GM18508 (cell line): Measurements from ENCODE around the gene SLC4A2.
"Not testable (repeated sequence)": the region's sequence is repeated elsewhere in the genome, so short reads cannot be mapped to it uniquely, and the experiment has no call there.

ENCODE experiments used
- ATAC-seq: cut with Tn5 transposase; IDR thresholded peaks from one replicate; pipeline ENCODE4 v1.9.1; 2021; ENCODE audit warnings: moderate number of reproducible peaks; ENCODE audit not compliant: insufficient read depth, unreplicated experiment

The SLC4A2 gene

DNA sequence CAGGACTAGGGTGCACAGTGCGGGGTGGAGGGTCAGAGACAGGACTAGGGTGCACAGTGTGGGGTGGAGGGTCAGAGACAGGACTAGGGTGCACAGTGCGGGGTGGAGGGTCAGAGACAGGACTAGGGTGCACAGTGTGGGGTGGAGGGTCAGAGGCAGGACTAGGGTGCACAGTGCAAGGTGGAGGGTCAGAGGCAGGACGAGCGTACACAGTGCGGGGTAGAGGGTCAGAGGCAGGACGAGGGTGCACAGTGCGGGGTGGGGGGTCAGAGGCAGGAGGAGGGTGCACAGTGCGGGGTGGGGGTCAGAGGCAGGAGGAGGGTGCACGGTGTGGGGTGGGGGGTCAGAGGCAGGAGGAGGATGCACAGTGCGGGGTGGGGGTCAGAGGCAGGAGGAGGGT is 15.9 kb upstream of the SLC4A2 start:
- ATAC-seq: not testable (repeated sequence)

DNA sequence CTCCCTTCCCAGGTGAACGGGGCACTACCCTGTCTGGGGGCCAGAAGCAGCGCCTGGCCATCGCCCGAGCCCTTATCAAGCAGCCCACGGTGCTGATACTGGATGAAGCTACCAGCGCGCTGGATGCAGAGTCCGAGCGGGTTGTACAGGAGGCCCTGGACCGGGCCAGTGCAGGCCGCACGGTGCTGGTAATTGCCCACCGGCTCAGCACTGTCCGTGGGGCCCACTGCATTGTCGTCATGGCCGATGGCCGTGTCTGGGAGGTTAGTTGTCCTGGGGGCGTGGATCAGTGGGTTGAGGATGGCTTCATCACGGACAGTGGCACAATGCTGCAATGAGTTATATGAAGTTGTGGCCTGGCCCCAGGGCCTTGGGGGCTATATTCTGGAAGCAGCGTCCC is 15.4 kb upstream of the SLC4A2 start:
- no peak for ATAC-seq

DNA sequence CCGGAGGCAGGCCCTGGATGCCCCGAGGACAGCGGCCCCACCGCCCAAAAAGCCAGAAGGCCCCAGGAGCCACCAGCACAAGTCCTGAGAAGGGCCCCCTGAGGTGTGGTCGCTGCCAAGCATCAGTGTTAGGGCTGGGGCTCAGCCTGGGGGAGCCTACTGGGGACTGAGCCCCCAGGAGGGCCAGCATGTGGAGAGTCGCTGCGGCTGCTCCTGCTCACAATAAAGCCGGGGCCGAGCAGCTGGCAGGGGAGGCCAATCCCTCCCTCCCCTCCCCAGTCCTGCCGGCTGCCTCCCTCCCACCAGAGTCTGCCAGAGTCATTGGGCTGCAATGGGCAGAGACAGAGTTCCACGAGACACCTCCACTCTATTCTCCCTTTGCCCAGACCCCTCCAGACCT is 14.1 kb upstream of the SLC4A2 start:
- ATAC-seq: no peak

DNA sequence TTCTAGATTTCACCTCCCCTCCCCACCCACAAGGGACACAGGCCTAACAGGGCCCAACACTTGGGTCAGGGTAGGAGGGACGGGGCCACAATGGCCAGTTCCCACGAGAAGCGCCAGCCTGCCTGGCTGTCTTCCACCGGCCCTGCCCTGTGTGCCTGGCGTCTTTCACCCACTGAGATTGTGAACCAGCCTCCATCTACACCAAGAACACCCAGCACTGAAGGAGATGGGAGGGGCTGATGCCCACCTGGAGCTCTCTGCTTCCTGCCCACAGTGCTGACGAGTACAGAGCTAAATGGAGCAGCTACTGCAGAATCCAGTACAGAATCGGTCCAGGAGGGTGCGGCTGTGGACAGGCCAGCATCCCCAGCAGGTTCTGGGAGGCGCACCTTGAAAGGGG is 13.4 kb upstream of the SLC4A2 start:
- no peak for ATAC-seq

DNA sequence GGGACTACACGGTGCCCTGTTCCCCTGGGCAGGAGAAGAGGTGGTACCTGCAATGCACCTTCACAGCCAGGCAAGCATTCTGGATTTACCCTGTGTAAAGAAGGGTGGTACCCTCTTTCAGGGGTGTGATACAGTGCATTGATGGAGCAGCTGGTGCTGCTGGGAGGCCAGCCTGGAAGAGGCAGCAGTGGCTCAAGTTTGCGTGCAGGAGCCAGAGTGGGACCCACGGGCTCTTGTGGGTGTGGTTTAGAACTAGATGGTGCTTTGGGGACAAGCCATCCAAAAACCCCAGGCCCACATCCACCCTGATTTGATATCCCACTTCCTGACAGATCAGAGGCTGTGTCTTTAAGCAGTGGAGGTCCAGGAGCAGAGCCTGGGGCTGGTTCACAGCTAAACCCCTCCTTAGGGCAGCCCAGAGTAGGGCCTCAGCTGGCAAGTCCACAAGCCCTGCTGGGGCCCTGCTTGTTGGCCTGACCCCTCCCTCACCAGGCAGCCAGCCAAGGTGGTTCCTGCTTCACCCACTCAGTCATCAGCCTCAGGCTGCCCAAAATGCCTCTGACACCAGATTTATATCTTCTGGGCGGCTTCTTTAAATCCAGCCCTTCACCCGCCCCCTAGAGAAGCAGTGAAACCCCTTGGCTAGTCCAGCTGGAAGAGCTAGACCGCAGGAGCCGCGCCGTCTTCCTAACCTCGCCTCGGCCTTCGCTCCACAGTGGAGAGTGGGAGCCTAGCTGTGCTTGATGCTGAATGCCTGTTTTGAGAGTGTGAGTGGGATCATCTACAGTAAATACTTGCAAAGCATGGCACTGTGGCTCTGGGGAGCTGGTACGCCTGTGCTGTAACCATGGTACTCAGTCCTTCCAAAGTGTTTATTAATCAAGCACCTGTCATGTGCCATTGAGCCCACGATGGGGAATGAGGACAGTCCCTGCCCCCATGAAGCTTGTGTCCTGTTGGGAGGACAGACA is 12.5 kb upstream of the SLC4A2 start:
- ATAC-seq: no peak

DNA sequence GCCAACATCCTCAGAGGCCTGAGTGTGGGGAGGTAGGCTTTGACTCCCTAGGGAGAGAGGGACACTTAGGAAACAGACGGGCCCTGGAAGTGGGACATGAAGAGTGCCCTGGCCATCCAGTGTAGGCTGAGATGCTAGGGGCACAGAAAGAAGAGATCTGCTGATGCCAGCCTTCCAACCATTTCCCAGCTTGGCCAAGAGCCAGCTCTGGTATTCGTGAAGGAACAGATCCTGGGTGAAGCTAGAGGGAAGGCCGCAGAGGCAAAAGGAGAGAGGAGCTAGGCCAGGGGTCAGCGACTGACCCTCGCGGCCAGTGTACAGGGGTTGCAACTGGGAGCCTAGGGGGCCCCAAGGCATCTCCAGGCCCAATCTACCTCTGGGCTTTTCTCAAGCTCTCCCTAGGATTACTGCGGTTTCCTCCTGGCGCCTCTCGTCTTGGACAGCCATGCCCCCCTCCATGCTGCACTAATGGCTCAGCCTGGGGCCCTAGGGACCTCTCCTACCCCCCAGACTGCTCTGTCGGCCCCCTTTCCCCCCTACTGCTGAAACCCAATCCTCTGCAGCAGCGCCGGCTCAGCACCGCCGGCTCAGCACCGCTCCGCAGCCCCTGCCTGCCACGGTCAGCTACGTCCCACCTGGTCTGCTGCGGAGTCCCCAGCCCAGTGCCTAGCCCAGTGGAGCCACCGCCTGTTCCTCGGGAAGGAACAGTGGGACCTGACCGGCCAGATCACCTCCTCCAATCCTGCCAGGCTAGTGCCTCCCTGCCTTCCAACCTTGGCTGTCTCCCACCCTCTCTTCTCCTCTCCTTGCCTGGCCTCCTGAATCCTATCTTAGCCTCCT is 11.2 kb upstream of the SLC4A2 start, which contains the start of gene ASIC3:
Gene ASIC3, plus strand, starts transcription at position 556 of the 840 bp plus-strand sequence. CDS start 355 bp downstream, outside the sequence.
- ATAC-seq: no peak

DNA sequence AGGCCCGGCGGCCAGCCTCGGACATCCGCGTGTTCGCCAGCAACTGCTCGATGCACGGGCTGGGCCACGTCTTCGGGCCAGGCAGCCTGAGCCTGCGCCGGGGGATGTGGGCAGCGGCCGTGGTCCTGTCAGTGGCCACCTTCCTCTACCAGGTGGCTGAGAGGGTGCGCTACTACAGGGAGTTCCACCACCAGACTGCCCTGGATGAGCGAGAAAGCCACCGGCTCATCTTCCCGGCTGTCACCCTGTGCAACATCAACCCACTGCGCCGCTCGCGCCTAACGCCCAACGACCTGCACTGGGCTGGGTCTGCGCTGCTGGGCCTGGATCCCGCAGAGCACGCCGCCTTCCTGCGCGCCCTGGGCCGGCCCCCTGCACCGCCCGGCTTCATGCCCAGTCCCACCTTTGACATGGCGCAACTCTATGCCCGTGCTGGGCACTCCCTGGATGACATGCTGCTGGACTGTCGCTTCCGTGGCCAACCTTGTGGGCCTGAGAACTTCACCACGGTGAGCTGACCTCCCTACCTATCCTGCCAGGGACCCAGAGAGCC is 10.4 kb upstream of the SLC4A2 start:
- ATAC-seq: no peak

DNA sequence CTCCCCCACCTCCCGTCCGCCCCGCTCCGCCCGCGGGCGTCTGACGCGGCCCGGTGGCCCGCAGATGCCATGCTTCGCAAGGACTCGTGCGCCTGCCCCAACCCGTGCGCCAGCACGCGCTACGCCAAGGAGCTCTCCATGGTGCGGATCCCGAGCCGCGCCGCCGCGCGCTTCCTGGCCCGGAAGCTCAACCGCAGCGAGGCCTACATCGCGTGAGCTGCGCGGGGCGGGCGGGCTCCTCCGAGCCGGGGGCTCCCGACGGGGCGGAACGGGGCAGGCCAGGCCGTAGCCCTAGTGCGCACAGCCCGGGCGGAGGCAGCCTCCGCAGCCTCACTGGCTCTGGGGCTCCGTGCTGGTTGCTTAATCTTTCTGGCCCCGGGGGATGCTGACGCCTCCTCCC is 8.3 kb upstream of the SLC4A2 start:
- no peak for ATAC-seq

DNA sequence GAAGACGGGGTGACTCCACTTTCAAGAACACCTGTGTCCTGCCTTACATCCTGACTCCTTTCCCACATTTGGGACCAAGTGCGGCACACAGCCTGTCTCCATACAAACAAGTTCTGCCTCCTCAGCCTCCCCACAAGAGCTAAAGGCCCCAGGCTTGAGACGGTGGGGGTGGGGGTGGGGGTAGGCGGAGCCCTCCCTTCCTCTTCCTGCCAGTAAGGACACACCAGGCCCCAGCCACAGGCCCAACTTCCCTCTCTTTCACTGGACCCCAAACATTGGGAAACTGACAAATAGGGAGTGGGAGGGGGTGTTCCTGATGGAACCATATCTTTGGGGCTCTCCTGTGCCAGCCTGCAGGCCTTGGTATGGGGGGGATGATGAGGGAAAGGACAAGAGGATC is 6.3 kb upstream of the SLC4A2 start:
- ATAC-seq: no peak

DNA sequence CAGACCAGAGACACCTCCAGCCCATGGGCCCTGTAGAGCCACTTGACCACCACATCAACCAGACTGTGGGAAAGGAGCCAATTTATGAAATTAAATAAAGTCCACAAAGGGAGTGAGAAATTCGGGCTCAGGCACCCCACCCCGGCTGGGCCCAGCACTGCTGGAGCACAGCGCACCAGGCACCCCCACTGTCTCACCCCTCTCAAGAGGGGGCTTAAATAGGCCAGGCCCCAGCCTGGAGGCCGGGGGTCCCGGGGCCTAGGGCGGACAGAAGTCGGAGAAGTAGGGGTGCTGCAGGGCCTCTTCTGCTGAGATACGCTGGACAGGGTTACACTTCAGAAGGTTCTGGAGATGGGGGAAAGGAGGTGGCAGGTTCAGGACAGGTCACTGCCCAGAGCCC is 5.6 kb upstream of the SLC4A2 start:
- no peak for ATAC-seq

DNA sequence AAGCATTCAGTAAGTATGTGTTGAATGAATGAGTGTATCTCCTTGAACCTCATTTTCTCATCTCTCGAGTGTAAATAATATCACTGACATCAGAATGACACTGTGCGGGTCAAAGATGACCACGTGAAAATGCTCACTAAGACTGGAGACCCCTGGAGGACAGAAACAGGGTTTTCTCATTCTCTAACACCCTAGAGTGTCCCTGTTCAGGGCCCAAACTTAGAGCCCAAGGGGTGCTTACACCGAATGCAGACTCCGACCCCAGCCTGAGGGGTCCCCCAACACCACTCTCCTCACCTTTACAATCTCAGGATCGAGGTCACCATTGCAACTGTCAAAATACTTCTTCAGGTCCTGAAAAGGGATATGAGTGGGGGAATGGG is 3.1 kb upstream of the SLC4A2 start:
- no peak for ATAC-seq

DNA sequence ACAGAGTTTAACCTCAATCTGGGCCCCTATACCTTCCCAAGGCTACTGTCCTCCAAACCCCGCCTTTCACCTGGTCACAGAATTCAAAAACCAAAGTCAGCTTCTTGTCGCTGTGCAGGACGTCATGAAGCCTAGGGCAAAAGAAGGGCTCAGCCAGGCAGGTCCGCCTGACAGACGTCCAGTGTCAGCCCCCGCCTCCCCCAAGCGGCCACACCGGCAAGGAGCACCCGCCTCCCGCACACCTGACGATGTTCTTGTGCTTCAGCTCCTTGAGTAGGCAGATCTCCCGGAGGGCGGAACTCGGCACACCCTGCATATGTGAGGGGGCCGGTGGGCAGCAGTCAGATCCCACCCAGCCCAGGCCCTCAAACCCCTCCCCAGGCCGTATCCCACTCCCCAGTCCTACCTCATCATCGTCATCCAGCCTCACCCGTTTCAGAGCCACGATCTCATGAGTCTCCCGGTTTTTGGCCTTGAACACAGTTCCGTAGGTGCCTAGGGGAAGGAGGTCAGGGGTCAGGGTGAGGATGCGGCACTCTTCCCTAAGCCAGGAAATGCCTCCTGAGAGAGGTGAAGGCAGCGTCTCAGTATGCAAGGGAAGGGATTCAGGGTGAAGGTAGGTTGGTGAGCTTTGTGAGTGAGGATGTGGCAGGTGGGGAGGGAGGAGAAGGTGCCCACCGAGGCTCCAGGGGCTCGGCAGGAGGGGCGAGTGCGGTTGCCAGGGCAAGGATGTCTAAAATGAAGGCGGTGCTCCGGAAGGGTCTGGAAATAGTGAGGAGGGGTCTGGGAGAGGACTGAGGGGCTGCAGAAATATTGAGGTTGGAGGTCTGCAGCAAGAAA is 2.5 kb upstream of the SLC4A2 start:
- ATAC-seq: no peak

DNA sequence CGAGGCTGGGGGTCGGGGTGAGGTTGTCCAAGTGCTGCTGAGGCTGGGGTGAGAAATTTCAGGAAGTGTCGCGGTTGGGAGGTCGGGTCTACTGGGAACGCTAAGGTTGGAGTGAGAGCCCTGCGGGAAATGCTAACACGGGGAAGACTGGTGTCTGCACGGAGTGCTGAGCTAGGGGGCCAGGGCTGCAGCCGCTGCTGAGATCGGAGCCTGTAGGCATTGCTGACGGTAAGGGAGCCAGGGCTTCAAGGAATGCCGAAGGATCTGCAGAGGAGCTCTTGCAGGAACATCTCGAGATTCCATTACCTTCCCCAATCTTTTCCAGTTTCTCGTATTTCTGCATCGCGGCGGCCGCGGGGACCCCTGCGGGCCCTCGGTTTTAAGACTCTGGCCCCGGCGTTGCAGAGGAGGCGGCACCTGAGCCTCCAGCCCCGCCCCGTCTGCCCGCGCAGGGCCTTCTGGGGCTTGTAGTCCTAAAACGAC is 1.8 kb upstream of the SLC4A2 start, which contains the start of gene CDK5:
Gene CDK5, minus strand, starts transcription at position 392 of the 483 bp plus-strand sequence. Its CDS starts 49 bp downstream, at position 343.
- peak; percentile 13 for ATAC-seq

DNA sequence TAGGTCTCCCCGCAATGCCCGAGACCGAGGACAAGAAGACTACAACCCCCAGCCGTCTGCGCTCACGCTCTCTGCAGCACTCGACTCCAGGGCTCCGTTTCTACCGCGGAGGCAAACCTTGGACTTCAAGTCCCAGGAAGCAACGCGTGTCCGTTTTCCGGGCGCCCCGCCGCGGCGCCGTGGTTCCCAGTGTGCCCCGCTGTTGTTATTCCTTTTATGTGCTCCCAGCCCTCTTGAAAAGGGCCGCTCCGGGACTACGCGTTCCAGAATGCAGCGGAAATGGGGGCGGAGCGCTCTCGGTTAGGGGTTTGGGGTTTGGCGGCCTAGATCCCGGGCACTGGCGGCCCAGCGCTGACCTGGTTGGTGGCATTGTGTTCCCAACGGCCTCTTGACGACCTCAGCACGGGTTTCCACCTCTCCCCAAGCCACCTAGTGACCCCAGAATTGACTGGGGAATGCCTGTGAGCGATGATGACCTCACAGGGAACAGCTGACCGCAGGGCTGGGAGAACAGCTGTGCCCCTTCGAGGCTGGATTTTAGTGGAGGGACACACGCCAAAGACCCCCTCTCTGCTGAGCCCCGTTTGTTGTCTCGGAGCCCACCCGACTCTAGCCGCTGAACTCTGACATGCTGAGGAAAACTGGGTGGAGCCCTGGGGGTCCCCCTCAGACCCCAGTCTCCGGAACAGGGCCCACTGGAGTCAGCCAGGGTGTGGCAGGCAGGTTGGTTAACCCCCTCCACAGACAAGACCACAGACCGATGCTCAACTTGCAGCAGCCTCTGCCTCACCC is 1.2 kb upstream of the SLC4A2 start:
- ATAC-seq: peak; percentile 67

DNA sequence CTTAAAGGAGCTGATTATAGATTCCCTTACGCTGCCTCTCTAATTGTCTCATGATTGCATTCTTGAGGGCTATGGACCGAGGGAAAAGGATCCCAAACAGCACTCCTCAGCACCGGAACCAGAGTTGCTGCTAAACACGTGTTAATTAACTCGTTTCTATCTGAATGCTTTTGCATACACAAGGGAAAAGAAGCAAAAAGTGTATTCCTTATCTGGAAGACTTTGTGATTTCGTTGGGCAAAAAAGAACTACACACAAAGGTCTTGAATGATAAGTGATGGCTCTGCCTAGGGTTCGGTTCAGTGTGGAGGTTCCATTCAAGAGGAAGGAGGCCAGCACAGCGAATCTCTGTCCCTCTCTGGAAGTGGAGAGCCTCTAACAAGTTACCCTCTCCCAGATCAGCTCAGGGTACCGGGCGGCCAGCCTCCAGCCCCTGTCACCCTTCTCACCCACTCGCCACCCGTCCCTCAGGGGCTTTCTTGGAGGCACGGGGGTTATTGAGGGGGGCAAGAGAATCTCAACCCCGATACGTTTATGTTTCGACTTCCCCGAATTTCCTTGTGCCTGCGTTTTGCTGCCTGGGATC is 515 bp upstream of the SLC4A2 start:
- no peak for ATAC-seq

DNA sequence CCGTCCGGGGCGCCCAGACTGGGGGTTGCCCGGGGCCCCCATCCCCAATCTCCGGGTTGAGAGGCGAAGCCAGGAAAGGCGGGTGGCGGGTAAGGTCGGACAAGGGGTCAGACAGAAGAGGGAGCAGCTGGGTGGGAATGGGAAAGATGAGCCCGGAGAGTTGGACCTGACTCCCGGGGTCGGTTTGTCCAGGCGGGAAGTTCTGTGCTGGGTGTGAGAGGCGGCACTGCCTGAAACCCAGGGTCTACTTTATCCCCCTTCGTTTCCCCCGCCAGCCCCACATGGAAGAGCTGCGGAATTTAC is 675 bp downstream of the SLC4A2 start:
- ATAC-seq: no peak

DNA sequence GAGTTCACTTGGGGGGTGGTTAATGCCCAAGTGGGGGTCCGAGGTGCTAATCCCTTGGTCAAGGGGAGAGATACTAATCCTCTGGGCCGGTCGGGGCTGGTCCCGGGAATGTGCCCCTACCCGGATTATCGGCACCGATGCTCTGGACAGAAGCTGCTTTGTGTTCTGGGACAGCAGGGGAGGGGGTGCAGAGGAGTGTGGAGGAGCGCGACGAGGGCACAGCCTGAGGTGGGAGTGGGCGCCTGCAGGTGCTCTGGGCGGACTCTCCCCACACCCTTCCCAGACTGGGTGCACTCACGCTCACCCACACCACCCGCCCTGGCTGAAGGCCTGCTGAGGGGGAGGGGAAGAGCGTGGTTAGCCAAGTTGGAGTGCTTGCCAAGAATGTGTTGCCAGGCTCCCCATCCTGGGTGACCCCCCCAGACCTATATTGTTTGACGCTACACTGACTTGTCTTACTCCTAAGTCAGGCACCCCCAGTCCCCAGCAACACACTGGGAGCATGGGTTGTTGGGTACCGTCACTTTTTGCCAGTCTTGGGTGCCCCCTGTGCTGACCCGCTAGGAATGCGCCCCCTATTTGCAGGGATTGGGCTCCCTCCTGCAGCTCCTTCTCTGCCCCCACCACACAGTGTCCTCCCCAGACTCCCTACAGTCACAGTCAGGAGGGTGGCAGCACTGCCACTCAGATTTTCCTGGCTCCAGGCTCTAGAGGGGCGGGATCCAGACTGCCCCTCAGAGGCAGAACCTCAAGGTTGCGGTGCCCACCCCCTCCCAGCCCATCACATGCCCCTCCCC is 1.2 kb downstream of the SLC4A2 start:
- no peak for ATAC-seq
